GM21381 (cell line): ENCODE results near the gene TMOD2.

ENCODE experiments used
- ATAC-seq: cut with Tn5 transposase; IDR thresholded peaks from one replicate; pipeline ENCODE4 v1.9.1; 2021; ENCODE audit warnings: mild to moderate bottlenecking, moderate library complexity; ENCODE audit not compliant: unreplicated experiment

The TMOD2 gene

DNA sequence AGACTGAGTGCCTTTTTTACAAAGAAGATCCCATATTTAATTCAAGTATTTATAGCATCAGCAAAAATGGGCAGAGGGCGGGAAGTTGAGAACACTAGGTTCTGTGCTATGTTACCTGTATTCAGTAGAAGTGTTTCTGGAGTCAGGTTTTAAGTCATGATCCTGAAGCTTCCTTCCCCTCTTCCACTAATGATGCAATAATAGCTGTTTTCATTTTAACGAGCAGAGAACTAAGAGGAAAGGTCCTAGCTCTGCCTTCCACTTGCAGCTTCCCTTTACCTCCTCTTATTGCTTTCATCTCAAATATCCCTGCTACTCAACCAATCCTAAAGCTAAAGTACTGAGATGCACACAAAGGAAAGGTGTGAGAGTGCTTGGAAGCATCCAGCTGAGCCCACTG lies 61.2 kb downstream of the TMOD2 start:
- no peak for ATAC-seq

DNA sequence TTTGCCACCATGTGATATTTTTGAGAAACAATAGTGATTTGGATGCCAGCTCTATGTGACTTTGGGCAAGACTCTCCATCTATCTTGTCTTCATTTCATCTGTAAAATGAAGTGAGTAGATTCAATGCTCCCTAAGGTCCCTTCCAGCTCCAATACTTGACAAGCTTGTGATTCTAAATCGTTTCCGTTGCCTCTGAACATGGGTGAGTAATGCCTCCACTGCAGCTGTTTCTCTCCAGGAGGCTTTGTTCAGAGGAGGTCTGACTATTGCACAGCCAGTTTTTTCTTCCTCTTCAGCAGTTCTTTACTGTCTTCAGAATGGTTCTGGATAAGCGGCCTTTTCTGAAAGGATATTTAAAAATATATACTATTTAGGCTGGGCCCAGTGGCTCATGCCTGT lies 63.2 kb downstream of the TMOD2 start:
- ATAC-seq: no peak

DNA sequence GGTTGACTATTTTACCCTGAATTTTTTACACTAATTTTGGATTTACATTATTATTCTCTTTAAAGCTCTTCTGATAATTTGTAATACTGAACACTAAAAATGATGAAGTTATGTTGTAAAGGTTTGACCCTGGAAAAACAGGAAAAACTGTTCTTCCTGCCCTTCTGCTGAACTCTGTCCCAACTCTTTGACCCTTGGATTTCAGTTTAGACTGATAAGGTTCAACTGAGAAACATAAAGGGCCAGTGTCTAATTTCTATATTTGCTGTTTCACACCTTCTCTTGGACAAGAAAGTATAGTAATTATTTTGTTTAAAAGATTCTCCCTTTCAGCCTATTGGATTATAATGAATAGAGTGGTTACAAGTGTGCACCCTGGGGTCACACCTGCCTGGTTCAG lies 65.2 kb downstream of the TMOD2 start:
- no peak for ATAC-seq

DNA sequence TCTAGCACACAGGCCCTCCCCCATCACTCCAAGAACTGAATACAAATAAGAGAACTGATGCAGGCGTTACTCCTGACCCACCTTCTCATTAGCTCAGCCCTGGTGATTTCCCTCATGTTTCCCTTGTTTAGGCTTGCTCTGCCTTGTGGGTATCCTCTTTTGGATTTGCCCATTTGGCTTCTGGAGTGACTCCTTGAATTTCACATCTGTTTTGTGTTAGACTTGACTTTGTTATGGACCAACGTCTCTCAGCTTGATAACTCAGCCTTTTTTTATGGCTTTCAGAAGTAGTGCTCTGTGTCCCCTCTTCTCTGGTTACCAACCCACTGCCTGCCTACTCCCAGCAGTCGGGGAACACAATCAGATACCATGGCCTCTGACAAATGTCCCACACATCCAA lies 66.8 kb downstream of the TMOD2 start:
- no peak for ATAC-seq

DNA sequence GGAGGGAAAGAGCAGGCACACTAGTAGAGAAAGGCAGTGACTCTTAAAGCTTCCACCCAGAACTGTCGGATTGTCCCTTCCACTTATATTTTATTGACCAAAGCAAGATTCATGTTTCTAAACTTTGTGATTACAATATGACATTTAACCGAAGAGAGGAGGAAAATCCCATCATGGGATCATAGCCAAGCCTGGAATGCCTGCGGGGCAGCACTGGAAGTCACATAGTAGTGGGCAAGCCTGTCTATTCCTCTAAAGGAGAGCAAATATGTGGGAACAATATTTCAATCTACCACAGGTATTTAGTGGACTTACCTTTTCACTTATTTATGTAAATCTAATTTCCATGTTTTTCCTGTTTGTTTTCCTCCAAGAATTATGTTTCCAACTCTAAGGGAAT lies 74.3 kb downstream of the TMOD2 start:
- ATAC-seq: no peak

DNA sequence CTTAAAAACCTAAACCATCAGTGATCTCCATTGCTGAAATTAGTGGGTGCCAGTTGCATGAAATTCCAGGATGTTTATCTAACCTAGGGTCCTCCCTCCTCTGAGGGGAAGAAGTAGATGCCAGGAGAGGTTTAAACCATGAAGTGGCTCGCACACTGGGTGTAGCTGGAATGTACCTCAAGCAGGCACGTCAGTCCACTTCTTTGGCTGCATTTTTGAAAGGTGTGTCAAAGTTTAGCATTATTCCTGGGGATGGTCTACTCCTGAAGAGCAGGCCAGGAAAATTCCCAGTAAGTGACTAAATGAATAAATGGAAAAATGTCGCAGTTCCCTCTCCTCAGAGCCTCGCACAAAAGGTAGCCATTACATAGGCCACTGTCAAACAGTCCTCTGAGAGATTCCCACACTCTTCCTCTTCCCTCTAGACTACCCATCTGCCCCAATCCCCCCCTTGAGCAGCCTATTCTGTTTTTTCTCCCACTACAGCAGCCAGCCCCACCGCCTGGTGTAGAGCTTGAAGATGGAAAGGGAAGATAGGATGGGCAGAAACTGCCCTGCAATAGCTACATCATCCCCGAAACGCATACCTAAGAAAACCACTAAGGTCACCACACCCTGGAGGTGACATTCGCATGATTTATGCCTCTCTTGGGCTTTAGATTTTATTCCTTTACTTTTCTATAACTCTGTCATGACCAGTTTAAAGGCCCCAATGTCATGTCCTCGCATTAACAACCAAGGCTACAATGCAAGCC lies 77.4 kb downstream of the TMOD2 start:
- ATAC-seq: no peak

DNA sequence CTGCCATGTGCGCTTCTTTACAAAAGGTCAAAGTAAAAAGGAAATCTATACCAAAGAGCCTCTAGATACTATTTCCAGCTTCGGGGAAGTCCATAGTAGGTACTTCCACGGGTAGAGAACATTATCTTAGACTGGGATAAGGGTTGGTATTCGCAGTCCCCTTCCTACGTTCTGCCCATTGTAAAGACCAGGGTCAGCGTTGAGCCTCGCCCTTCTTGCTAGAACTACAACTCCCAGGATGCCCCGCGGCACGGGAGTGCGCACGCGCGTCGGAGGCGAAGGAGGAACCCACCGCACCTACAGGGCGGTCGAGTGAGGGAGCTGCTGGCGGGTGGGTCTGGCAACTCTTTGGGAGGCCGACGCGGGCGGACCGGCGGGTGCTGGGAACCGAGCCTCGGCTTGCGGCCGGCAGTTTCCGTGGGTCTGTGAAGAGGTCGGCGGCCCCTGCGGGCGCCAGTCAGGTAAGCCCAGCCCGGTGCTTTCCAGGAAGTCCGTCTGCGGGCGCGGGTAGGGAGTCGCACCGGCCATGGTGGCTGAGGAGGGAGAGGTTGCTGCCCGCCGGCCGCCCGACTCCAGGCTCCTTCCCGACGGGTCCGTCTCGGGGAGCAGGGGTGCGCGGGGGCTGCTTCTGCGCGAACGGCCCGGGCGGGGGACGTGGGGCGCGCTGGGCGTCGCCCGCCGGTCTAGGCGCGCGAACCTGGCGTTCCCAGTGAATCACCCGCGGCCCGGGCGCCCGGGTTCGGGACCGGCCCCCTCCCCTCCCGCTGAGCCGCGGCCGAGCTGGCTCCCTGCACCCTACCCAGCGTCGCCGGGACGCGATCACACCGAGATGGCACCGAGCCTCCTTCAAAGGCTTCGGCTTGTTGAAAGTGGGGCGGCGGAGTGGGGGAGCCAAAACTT lies 78.2 kb downstream of the TMOD2 start, which contains the start of gene TMOD3:
TSS of gene TMOD3 (plus strand) at position 278 of the 900 bp plus-strand sequence. CDS start 33,232 bp downstream, outside the sequence.
- ATAC-seq: peak; percentile 92

DNA sequence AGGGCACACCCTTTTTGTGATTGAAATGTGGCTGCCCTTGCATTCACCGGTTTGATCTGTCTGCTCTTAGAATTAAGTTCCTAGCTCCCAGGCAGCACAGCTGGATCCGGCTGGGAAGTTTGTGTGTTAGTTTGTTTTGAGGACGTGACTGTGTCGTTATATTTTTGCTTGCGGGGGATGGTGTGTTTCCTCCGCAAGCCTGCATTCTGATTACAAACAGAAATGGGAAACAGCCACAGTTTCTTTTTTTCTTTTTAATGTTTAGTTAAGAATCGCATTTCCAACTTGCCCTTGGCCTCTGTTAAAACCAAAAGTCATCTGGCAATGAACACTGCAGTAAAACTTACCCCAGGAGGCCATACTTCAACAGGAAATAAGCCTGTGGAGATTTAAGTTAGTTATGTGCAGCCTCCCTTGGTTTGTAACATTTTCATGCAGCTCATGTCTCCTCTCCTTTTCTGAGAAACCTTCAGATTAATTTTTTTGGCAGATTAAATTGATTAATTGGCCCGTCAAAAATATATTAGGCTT lies 78.9 kb downstream of the TMOD2 start:
- no peak for ATAC-seq

DNA sequence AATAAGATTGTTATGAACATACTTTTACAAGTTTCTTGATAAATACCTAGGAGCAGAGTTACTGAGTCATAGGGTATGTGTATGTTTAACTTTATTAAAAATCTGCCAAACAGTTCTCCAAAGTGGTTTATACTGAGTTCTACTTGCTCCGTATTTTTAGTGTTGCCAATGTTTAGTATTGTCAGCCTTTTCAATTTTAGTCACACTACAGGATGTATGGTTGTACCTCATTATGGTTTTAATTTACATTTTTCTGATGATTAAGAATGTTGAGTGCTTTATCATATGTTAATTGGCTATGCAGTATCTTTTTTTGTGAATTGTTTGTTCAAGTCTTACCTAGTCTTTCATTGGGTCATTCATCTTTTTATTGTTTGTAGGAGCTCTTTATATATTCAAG lies 82.4 kb downstream of the TMOD2 start:
- no peak for ATAC-seq

DNA sequence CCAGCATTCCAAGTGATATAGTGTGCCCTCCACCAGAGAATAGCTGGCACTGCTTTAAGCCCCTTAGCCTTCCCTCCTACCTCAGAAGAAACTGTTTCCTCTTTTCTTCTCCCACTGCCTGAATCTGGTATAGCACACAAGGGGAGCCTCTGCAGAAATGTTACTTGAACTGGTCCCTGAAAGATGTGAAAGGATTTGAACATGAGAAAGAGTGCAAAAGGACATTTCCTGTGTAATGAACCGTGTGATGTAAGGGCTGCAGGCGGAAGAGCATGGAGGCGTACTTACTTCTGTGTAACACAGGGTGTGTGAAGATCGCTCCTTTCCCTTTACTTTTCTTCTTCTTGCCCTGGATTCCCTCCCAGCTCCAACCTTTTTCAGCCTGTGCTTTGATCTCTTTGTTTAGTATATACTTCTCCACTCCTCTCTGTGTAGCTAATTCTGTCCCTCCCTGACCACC lies 86.4 kb downstream of the TMOD2 start:
- peak; percentile 47 for ATAC-seq

DNA sequence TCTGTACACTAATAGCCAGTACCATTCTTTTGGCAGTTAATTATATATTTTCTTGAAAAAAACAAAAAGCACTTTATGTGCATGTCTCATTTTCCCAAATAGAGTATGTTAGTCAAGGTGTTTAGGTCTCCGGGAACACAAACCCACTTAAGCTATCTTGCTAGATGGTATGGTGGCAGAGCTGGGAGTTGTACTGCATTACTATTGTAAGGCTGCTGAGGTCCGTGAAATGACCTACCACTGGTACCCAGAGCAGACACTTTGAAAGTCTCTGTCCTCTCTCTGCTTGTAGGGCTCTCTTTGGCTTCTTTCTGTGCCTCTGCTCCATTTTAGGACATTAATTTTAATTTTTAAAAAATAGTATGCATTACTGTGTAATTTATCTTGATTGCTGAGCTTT lies 86.9 kb downstream of the TMOD2 start:
- peak; percentile 22 for ATAC-seq

DNA sequence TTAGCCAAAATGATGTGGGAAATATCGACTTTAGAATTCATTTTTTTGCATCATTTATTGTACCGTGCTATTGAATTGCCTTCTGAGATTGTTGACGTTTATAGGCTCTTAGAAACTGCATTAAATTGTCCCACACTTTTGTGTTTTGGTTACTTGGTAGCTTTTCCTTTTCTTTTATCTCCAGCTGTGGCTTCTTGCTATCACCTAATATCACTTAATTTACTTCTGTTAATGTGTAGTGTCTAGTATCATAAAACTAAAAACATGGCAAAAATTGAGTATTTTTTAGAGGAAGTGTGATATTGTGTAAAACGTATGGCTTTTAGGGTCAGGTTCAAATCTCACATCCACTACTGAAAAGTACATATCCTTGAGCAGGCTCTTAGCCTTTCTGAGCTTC lies 89.3 kb downstream of the TMOD2 start:
- ATAC-seq: no peak

DNA sequence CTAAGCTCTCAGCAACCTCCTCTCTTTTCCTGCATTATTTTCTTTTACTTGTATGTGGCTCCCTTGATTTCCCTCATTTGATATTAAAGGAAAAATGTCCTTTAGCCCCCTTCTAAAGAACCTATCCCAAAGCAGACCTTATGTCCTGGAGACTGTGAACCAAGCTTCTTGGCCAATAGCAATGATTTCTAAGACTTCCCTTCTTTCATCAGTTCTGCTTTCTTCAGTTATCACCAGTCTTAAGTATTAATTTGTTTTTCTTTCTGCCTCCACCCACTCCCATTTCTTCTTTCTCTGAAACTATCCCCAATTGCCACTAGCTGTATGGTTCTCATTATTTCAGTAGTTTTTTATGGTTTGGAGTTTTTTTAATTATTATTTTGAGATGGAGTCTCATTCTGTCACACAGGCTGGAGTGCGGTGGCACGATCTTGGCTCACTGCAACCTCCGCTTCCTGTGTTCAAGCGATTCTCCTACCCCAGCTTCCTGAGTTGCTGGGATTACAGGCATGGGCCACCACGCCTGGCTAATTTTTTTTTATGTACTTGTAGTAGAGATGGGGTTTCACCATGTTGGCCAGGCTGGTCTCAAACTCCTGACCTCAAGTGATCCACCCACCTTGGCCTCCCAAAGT lies 90.1 kb downstream of the TMOD2 start:
- ATAC-seq: no peak

DNA sequence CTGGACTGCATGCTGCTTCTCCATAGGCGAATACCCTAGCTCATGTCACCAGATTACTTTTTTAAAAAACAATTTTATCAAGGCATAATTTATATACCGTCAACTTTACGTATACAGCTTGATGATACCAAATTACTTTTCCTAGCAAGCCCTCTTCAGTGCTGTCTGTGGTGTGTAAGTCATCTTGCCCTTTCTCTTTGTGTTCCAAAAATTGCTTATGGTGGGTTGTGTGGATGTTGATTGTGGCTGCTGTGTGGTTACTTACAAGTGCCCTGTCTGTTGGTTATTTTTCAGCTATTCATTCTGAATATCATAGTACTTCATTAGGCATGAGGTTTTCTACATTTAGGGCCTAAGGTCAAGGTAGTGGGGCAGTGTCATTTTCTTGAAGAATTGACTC lies 90.9 kb downstream of the TMOD2 start:
- ATAC-seq: no peak

DNA sequence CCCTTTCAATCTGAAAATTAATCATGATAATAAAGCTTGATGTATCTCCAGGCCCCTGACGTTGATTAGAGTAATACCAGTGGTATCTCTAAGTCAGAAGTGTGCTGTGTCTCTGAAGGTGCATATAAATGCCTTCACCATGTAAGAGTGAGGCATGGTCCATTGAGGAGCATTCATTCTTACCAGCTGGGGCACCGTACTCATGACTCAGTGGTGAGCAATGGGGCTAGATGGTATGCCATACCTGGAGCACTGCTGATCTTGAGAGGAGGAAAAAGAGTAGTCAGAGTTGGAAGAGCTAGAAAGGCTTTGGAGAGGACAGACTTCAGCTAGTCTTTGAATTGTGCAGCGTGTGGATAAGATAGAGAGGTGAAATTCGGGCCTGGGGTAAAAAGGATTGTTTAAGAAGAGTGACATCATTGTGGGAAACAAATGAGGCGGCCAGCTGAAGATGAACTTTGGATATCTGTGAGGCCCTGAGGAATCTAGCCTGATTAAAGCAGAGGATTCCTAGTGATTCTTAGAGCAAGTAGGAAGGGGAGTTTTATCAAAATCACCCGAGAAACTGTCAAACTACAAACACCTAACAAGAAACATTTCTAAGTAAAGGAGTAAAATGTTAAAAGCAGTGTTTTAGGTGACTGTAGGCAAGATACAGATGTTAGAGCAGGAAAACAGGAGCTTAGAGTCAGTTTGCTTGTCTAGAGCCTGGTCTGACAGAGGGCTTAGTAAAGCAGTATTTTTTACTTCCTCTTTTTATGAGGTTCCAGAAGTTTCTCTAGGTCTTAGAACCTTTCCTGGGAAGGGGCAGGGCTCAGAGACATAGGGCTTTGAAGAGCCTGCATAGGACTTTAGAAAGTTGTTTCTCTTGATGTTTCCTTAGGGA lies 91.7 kb downstream of the TMOD2 start:
- ATAC-seq: peak; percentile 62

DNA sequence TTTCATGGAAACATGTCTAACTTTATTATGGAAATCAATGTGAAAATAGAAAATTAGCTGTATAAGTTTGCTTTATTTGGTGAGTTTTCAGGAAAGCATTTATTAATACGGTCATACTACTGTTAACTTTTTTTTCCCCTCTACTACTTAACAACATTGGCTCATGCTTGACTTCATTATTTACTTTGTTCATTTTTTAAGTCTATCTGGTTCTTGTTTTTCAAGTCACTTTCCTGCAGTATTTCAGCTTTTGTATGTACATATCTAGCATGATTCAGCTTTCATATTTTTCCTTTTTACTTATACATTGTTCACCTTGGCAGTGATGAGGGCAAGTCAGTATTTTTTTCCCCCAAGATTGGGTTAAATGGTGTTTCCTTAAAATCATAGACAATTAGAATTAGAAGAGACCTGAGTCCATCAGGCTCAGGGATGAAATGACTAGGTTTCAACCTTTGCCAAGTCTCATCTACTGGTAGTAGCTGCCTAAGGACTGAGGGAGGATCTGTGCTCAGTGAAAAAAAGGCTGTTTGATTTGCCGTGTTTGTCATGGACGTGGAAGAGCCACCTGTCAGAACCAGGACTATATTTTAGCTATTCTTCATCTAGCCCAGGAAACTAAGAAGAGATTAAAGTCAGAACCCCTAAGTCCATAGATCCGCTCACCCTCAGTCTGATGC lies 93.5 kb downstream of the TMOD2 start:
- no peak for ATAC-seq

DNA sequence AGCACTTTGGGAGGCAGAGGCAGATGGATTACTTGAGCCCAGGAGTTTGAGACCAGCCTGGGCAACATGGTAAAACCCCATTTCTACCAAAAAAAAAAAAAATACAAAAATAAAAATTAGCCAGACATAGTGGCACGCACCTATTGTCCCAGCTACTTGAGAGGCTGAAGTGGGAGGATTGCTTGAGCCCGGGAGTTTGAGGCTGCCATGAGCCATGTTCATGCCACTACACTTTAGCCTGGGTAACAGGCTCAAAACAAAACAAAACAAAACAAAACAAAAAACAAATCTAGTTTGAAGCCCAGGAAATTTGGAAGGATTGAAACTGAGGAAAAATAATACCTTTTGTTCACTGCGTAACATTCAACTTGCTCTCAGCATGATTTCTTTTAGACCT lies 94.7 kb downstream of the TMOD2 start:
- ATAC-seq: no peak

DNA sequence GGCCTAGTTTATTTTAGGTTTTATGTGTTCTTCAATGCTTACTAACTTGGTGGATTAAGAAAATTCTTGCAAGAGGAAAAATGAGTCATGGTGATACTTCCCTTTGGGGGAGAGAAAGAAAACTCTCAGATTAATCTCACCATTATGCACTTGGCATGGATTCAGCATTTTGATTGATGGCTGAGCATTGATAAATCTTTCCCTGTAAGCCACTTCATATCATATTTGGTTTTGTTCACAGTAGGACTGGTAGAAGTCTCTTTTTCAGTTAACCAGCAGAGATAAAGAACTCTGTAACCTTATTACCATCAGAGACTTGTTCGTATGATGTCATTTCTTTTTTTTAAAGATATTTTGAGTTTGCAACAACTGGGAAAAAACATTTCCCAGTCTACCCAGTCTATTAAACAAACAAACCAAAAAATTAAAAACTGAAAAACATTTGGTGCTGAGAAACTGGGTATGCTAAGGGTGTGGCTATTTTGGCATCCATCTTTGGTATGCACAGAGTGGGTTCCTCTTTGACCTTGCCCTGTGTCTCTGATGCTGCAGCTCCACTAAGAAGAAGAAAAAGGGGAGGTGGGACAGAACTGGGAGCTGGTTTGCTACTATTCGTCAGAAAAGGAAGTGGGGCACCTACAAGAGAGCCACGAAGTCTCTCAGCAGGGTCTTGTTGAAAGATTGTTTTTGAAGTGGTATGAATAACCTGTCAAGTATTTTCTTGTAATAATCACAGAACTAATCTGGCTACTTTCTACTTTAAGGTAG lies 95.2 kb downstream of the TMOD2 start:
- no peak for ATAC-seq

DNA sequence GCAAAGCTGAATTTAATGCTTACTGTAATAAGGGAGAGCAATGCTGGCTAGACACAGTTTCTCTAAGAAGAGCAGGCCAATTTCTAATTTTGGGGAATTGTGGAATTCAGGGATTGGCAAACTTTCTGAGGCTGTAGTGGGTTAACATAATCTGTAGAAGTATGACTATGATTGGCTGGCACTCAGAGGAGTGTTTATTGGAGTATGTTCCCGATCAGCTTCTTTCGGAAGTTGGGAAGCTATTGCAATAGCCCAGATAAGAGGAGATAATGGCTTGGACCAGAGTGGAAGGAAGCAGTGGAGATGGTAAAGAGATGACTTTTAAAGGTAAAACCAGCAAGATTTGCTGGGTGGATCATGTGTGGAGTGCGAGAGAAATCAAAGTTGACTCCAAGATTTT lies 97.4 kb downstream of the TMOD2 start:
- ATAC-seq: no peak
